Amygdala (tissue), 56 donors: ENCODE data around the gene AJUBA.
"Not testable (repeated sequence)": the region's sequence is repeated elsewhere in the genome, so short reads cannot be mapped to it uniquely, and the experiment has no call there.

Experiments used
- DNase-seq, 56 donors: peaks; one replicate each; lab custom pipeline; 2025; lab: John Stamatoyannopoulos, UW

AJUBA gene

DNA sequence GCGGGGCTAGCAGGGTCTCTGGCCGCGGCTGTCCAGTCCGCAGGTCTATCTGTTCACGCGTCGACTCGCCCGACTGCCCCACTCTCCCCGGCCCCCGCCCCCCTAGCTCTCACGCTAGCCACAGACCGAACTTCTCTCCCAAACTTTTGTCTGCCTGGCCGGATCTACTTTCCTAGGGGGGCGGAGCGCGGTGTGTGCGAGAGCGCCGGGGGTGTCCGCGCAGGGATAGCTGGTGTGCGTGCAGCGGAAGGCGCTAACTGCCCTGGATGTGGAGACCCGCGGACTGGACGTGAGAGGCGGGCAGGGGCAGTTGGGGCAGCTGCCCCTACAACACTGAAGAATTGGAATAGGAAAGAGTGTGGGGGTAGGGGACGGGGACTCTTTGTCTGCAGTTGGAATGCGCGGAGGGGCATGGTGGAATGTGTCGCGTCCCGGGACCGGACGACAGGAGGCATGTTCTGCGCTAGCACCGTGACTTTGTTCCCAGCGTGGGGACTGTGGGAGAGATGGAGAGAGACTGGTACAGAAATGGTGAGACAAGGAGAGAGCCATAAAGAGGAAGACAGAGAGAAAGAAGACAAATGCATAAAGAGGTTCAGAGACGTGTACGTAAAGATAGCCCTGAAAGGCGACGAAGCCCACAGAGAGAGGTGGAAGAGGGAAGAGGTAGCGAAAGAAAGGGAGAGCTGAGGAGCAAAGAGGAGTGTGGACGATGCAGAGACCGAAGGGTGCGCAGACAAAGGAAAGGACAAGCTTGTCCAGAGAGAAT is at the start of gene AJUBA:
Gene AJUBA (minus strand): TSS at position 75 of the 769 bp plus-strand sequence. CDS start 285 bp downstream, outside the sequence.
- peak in 34 of 56 donors; percentile 9 to 61 (median 38) for DNase-seq

DNA sequence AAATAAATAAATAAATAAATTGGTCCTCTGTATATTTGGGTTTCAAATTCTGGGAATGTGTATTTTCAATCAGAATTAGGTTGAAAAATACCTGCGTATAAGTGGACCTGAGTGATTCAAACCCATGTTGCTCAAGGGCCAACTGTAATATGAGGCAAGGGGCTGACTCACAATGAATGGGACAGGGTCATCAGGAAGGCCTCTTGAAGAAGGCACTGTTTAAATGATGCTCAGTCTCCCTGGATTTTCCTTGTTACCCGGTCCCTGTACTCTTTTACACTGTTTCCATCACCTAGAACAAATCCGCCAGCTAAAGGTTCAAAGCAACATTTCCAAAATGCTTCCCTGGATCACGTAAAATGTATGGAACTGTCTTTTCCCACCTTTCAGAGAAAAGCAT is 48.6 kb upstream of the AJUBA start:
- no peak for DNase-seq

DNA sequence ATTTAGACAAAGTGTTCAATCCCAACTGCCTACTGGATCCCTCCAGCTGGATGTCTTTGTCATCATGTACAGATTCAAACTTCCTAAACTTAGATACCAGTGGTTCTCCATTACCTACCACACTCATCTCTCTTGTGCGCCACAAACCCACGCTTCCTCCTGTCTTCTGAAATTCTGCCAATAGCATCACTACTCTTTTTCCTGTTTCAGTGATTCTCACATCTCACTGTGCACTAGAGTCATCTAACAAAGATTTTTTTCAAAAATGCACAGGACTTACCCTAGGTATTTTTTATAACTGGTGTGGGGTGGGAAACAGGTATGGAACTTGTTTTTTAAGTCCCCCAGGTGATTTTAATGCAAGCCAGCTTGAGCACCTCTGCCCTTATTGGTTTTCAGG is 46.4 kb upstream of the AJUBA start:
- no peak for DNase-seq

DNA sequence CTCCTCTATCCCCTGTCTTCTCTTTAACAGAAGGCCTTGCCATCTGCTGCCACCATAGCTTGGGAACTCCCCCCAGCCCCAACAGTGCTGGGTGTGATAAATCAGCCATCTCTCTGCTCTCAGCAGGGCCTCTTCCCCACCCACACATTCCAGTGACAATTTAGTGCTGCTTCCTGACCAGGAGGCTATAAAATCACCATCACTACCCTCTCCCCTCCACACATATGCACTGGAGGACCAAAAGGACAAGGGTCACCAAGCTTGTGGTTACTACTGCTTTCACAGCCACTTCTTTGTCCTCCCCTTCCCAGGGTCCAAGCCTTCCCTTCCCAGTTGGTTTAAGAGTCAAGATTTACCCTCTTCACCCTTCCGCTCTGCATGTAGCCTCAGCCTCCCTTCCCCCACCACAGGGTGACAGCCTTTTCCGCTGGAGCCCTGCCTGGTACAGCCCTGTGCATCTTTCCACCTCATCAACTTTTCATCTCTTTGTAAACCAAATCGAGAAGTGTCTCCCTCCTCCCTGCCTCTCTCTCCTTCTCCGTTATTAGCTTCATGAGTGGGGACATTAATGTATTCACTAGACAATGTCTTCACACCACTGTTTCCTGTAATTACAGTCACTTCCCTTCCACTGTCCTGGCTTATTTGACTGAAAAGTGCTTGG is 42.9 kb upstream of the AJUBA start:
- no peak for DNase-seq

DNA sequence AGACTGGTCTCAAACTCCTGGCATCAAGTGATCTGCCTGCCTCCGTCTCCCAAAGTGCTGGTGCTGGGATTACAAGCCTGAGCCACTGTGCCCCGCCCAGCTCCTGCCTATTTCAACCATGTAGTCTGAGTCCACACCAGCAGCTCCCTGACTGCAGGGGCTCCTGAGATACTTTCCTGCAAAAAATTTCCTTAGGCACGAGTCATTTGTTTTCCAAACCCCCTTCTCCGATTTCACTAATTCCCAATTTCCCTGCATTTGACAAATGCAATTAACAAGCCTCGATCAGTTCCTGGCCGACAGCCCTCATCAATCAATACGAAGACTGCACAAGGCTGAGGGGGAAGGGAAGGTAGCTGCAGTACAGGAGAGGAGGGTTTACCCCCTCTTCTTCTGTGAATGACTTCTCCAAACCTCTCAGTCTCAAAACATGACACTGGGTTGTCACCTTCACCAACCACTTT is 42.3 kb upstream of the AJUBA start:
- no peak for DNase-seq

DNA sequence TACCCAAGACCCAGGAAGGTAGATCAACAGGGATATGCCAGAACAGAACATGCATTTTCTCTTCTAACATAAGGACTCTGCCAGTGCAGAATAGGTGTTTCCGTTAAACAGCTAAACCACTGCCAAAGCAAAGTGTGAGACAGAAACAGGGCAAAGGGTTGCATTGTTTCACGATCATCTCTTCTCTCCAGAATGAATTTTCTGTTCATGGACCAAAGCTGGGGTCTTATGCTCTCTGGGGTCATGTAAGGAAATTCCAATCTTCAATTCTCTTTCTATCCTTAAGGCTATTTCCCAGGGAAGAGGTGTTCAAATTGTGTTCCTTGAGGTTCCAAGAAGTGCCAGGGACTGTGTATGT is 41.4 kb upstream of the AJUBA start:
- DNase-seq: no peak

DNA sequence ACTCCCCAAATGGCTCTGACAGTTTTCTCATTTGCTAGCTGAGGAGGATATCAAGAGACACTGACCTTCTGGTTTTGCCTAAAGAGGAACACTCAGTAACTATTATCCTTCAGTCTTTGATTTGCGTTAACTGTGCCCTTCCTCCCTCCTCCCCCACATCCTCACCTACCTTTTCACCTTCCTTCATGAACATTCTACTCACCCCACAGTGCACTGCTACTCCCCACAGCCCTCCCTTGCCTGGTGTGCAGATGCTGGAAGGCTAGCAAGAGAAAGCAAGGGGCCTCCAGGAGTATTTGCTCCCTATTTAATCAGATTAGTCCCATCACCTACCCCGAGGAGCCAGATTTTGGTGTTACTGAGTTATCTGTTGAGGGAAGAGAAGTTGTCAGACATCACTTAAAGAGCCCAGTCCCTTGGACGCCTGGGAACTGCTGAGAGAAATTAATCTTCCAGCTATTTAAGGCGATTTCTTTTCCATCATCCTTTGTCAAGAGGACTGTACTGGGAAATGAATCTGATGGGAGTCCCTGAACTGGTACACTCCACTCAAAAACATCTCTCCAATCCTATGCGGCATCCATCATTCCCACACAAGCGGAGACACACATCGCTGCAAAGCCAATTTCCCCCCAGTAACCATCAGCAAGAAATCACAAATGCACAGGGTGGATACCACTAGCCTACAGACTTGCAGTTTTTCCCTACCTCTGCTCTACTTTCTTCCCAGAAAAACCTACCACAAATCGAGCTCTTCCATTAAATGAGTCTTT is 40.9 kb upstream of the AJUBA start:
- DNase-seq: no peak

DNA sequence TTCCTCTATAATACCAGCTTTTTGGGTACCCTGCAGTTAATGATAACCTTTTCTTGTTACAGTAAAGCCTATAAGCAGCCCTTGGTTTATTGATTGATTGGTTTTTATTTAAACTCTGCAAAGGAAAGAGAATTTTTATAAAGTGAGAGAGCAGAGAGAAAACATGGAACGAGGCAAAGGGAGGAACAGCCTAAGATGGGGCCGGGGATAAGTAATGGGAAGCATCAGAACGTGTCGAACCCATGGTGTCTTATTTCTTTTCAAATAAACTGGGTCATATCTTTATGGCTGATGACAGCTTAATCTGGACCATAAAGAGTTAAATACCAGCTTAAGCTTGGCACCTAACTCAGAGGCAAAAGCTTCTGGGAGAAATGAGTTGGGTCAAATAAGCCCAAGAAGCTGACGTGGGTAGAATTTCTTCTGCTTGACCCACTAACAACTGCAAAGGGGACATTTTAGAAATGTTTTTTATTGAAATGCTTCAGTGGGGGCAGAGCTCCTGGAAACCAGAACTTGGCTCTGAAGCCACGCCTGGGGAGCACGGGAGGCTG is 39.6 kb upstream of the AJUBA start:
- no peak for DNase-seq

DNA sequence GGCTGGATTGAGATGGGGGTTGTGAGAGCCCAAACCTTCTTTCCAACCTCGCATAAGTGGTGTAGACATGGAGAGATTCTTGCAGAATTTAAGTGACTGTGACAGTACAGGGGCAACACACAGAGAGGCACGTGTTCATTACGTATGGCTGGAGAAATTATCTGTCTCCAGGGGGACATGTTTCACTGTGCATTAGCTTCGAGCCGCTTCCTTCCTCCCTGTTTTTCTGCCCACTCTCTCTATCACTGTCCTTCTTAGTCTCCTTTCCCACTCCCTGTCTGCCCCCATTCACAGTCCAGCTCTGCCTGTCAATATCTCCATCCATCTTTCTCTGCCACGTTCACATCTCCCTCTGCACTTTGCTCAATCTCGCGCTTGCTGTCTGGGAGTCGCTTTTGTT is 39.1 kb upstream of the AJUBA start:
- no peak for DNase-seq

DNA sequence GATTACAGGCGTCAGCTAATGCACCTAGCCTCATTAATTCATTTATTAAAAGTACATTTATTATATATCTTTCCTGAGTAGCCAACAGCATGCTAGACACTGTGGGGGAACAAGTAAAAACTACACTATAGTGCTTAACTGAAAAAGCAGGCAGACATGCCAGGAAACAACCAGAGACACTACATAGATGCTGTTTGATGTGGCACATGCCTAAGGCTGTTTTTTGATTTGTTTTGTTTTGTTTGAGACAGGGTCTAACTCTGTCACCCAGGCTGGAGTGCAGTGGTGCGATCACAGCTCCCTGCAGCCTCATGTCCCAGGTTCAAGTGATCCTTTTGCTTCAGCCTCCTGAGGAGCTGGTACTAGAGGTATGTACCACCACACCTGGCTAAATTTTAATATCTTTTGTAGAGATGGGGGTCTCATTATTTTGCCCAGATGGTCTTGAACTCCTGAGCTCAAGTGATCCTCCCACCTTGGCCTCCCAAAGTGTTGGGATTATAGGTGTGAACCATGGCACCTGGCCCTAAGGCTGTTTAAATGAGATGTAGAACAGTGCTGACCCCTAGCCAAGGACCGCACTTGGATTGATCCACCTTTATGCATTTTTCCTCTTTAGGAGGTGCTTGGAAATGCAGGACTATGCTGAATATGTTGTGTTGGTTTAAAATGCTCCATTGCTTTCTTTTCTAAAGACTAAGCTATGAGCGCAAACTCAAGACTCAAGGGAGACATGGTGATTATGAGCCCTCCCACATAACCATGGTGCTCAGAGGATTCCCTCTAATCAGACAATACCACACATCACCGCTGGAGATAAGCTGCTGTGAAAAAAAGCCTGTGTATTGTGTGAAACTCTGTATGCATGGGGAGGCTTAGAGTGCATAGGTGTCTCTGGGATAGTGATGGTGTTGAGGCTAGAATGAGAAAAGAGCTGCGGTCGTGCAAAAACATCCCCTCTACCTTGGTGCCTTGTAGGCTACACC is 38.1 kb upstream of the AJUBA start:
- no peak for DNase-seq

DNA sequence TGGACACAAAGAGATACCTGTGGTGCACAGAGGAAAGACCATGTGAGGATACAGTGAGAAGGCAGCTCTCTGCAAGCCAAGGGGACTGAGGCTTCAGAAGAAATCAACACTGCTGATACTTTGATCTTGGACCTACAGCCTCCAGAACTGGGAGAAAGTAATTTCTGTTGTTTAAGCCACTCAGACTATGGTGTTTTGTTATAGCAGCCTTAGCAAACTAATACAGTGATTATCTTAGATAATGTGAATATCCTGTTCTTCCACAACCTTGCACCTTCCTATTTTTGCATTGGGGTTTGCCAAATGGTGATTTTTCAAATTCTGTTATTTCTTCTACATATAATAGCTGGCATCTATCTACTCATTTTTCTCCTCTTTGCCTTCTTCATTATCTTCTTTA is 35.8 kb upstream of the AJUBA start:
- no peak for DNase-seq

DNA sequence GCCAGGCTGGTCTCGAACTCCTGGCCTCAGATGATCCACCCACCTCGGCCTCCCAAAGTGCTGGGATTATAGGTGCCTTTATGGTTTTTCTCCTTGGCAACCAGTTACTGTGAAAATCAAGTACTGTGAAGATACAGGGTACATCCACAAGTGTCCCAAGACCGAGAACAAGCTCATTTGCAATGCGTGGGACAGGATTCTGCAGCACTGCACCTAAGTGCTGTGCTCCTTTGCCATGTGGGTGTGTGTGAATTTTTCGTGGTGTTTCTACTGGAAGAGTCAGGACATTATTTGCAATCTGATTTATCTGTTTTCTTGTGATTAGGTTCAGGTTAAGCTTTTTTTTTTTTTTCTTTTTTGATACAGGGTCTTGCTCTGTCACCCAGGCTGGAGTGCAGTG is 34.7 kb upstream of the AJUBA start:
- DNase-seq: no peak

DNA sequence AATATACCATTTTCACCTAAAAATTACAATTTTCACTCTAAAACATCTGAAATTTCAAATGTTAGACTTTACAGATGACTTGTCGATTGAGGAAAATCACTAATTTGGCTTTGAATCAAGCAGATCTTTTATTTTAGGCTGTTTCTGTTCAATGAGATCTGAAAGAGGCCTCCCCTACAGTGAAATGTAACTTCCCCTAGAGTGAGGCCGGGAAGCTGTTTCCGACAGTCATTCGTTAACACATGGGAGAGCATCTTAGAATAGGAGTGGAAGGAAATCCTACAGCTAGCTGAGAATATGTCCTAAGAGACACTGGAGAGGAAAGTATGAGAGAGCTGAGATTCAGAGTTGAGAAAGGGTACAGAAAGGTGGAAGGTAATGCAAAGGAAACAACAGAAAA is 33.3 kb upstream of the AJUBA start:
- no peak for DNase-seq

DNA sequence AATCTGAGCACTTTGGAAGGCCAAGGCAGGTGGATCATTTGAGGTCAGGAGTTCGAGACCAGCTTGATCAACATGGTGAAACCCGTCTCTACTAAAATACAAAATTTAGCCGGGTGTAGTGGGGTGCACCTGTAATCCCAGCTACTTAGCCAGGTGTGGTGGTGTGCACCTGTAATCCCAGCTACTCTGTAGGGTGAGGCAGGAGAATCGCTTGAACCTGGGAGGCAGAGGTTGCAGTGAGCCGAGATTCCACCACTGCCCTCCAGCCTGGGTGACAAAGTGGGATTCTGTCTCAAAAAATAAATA is 31.4 kb upstream of the AJUBA start:
- DNase-seq: not testable (repeated sequence)

DNA sequence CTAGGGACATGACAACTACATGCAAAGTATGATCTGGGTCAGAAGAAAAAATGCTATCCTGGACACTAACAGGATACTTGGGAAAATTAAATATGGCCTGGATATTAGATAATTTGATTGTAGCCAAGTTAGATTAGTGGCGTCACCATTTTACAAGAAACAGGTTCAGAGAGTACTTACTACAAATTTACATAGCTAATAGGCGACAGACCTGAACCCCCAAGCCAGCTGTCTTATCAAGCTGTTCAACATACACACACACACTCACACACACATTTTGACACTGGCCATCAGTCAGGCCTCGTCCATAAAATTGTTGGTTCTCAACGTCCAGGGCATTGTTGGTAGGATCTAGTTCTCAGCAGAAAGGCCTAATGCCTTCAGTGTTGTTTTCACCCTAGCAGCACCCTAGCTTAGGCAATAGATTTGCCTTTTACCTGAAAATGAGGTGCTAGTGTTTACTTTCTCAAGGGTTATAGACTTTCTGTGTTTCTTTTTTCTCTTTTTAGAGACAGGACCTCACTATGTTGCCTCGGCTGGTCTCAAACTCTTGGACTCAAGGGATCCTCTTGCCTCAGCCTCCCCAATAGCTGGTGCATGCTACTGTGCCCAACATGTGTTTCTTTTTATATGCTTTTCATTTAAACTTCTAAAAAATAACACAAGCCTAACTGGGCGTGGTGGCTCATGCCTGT is 30.9 kb upstream of the AJUBA start:
- no peak for DNase-seq

DNA sequence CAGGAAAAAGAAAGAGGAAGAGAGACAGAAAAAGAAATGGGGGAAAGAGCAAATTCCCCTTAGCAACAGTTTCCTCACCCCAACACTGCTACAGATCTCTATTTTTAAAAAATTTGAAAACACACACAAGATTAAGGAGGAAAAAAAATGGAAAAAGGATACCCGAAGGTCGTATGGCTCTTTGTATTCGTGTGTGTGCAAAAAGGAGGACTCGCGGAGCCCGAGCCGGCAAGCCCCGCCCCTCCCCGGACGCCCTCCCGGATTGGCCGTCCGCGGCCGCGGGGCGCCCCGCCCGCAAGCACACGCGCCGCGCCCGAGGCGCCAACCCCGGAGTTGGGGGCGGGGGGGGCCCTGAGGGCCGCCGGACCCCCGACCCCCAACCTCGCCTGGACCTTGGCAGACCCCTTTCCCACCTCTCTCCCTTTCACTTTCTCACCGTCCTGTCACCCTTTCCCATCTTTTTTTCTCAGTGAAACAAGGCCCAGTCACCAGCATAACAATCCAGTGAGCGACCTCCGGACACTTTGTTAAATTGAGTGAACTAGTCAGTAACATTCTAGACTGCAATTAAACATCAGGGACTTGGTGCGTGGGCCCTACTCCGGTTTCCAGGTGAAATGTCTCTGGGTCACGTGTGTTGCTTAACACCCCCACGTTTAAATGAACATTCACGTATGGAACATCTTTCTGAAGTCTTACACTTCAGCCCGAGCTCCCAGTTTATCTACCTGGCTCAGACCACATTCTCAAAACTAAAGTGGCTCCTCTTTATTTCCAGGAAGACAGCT is 27.8 kb upstream of the AJUBA start, which contains the start of gene C14orf93:
Gene C14orf93 (minus strand): TSS at position 205 of the 788 bp plus-strand sequence. CDS start 11,120 bp downstream, outside the sequence.
- peak in 50 of 56 donors; percentile 5 to 77 (median 37) for DNase-seq

DNA sequence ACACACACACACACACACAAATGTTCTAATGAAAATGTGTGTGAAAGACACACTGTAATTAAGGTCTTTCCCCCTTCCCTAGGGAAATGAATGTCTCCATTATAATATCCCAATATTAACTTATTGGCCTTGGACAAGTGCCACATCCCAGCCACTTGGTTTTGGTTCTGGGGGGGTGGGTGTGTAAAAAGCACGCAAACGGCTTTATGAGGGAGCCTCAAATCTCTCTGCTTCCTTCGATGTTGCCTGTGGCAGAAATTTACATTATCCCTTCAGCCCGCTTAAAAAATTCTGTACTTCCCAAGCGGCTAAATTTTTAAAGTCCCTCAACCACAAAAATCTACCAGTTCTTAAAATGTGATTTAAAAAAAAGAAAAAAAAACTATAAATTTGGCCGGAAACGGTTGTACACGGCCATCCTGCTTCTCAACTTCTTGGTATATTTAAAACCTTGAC is 27.2 kb upstream of the AJUBA start:
- DNase-seq: no peak

DNA sequence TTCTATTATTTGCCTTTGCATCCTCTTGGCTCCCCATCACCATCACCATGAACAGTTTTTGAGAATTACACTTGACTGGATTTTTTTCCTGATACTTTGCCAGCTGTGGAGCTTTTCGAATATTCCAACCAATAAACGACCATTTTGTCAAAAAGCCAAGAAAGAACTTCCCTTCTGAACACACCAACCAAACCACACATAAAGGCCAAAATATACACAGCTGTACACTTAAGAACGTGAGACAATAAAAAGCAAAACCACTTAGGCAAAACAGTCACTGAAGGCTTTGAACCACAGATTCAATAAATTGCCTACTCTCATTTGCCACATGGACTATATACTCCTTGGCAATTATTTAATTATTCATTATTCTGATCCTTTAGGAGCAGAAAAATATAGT is 26.5 kb upstream of the AJUBA start:
- DNase-seq: no peak
